ENCODE data around the gene CDC42BPG. TPM values are rescaled to one million over a fixed set of nuclear protein-coding genes. Genes with fewer than 3 reads are reported as not detected.

CDC42BPG gene
- total and polyA plus RNA-seq, 10 of the 15 experiments (the other 5 are each of a cell fraction or from before 2014, with no cell fraction given) = 0.02 to 1.3 (median 0.09) TPM; not detected in 1

GRCh38 chr11:64848214-64848825 lies 3.9 kb upstream of the CDC42BPG start:
- H3K79me2 ChIP-seq (ENCODE audit: control insufficient read depth, insufficient read depth, low read length) = peaks cover 3% of the 10 kb centered on the region
- peak overlapping the region; percentile 24; the same call in 1 of the 2 replicates for H3K27ac ChIP-seq (ENCODE audit: control insufficient read depth, insufficient read depth)
- ChIA-PET POLR2A (interaction anchor here (0.6 to 24.3 kb wide), 14 partner anchors 16 to 319 kb away, joined by 3 to 620 read pairs (median 3); partner anchors contain the start of genes EHD1, FAU, MRPL49 and PPP2R5B), SMC1A (ENCODE audit: uncharacterized antibody, unreplicated experiment) (interaction anchor here (0.7 to 12.7 kb wide), 31 partner anchors 15 to 484 kb away, joined by 3 to 306 read pairs (median 6); partner anchors contain the start of genes ARL2, ATG2A, BATF2 and CDC42EP2), RAD21 (ENCODE audit: unreplicated experiment) (interaction anchor here (0.7 to 12.9 kb wide), 39 partner anchors 12 to 481 kb away, joined by 3 to 316 read pairs (median 4); partner anchors contain the start of genes ARL2, BATF2, CAPN1 and CDC42EP2), CTCF (interaction anchor here (0.6 to 28.8 kb wide), 47 partner anchors 10 to 633 kb away, joined by 3 to 1208 read pairs (median 4); partner anchors contain the start of genes ARL2, BATF2, CAPN1 and CDC42EP2)
- H3K9me3 ChIP-seq (replicated peaks; ENCODE audit: control insufficient read depth, insufficient read depth, low read length) = no peaks in the 10 kb centered on the region
- H2AFZ ChIP-seq (ENCODE audit: control insufficient read depth, low read depth, low read length) = peak overlapping the region; percentile 10; the same call in 1 of the 2 replicates
- WGBS (ENCODE audit: insufficient coverage, insufficient replicate concordance, low lambda C conversion rate, missing lambda C conversion rate) = 28% methylated on average over 6 of the region's 6 CpGs
- H3K4me1 ChIP-seq (ENCODE audit: control insufficient read depth, insufficient read depth, low read length) = peaks cover 66% of the 10 kb centered on the region
- H3K4me3 ChIP-seq = no peak overlapping the region
- ATAC-seq (no peak), DNase-seq (ENCODE audit: low read depth, low spot score) (no peak), FAIRE-seq (peak; percentile 23)
- no peaks in the 10 kb centered on the region for H4K20me1 ChIP-seq (ENCODE audit: control insufficient read depth, insufficient read depth)
- BruUV-seq (replicated peaks) = no TSS peak
- H3K27me3 ChIP-seq (replicated peaks in 1 of 2; ENCODE audit: control insufficient read depth in 2 of 2, insufficient read depth in 2 of 2, low read length in 1 of 2) = no peaks in the 10 kb centered on the region
- no peak overlapping the region for H3K9ac ChIP-seq (ENCODE audit: control insufficient read depth, insufficient read depth, low read length)
- H3K36me3 ChIP-seq (ENCODE audit: control insufficient read depth in 2 of 2, insufficient read depth in 2 of 2, low read length in 1 of 2) = peaks cover 0 to 9% of the 10 kb centered on the region in 2 experiments; a peak in 3 of 4 replicates
- intact Hi-C loops (cut with micrococcal nuclease; ENCODE audit: unreplicated experiment) (loop anchor here (10.0 kb wide), 1 partner anchor 406 kb away; no protein-coding TSS in a partner anchor), in situ Hi-C loops (cut with MboI) (loop anchor here (5.0 kb wide), 1 partner anchor 44 kb away; no protein-coding TSS in a partner anchor)
- no peak overlapping the region for H3K4me2 ChIP-seq (ENCODE audit: control insufficient read depth, insufficient read depth)
- TF ChIP-seq SREBF2 (IDR thresholded peaks at IDR 0.05; ENCODE audit: low read length) (no peak), PAX5 (IDR thresholded peaks at IDR 0.05; ENCODE audit: borderline replicate concordance, low read depth, low read length) (0 out of 2 replicates have a peak, but pooled peaks have one; percentile 4), SPI1 (IDR thresholded peaks at IDR 0.05; ENCODE audit: borderline replicate concordance, insufficient read depth, low read depth, low read length) (no peak), MTA3 (IDR thresholded peaks at IDR 0.05; ENCODE audit: borderline replicate concordance, low read length) (no peak), SUZ12 (IDR thresholded peaks at IDR 0.05; ENCODE audit: unreplicated experiment) (no peak), CBX5 (IDR thresholded peaks at IDR 0.05; ENCODE audit: low read depth) (no peak), BRCA1 (IDR thresholded peaks at IDR 0.05; ENCODE audit: low read depth, low read length) (no peak)
